Omental fat pad (tissue), 4 donors: ENCODE results near the gene MAPRE2. TPM values are rescaled to one million over a fixed set of nuclear protein-coding genes. Genes with fewer than 3 reads are reported as not detected.
"Not testable (repeated sequence)": the region's sequence is repeated elsewhere in the genome, so short reads cannot be mapped to it uniquely, and the experiment has no call there.

ENCODE experiments used
- ATAC-seq: fragments of 150-250 bp; one replicate; pipeline ENCODE4 v1.9.1; 2016; ENCODE audit warnings: mild to moderate bottlenecking, moderate library complexity; ENCODE audit not compliant: low FRiP score
- DNase-seq: peaks from one replicate; pipeline ENCODE4 v3.0.0-alpha.2; 2019; ENCODE audit warnings: low spot score
- total RNA-seq, 4 donors: library from RNA; depleted of rRNA; stranded (reverse); fragments of >200 nt; gene quantifications; one replicate each; pipeline ENCODE4 v1.1.0, GENCODE V29; 2016
- TF ChIP-seq, protein P1 (sequence below), 3 donors: fragments of 450-650 bp; IDR thresholded peaks; one replicate each; pipeline ENCODE4 v1.5.1; 2016 to 2017; ENCODE audit warnings: antibody characterized with exemption in 3 of 3, mild to moderate bottlenecking in 3 of 3, moderate library complexity in 2 of 3

The MAPRE2 gene
- total RNA-seq, 4 donors from 2014 or later: 19.7 to 35.6 (median 24.8) TPM

DNA sequence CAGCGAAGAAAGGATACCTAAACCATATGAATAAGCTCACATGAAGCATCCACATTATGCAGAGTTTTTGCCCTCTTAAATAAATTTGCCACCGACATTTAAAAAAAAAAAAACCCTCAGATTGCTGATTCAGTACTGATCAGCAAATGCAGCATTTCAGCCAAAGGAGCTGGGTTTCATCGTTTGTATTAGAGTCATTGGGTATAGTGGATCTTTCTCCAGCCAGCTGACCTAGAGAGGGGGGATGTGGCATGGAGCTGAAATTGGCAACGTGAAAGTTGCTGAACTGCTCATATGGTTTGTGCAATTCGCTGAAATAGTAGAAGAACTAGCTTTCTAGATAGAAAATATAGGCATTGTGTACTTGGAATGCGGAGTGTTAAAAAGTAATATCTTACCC, 126.1 kb downstream of the MAPRE2 start:
- DNase-seq (no peak), ATAC-seq (no peak)
- TF ChIP-seq, protein P1, sequence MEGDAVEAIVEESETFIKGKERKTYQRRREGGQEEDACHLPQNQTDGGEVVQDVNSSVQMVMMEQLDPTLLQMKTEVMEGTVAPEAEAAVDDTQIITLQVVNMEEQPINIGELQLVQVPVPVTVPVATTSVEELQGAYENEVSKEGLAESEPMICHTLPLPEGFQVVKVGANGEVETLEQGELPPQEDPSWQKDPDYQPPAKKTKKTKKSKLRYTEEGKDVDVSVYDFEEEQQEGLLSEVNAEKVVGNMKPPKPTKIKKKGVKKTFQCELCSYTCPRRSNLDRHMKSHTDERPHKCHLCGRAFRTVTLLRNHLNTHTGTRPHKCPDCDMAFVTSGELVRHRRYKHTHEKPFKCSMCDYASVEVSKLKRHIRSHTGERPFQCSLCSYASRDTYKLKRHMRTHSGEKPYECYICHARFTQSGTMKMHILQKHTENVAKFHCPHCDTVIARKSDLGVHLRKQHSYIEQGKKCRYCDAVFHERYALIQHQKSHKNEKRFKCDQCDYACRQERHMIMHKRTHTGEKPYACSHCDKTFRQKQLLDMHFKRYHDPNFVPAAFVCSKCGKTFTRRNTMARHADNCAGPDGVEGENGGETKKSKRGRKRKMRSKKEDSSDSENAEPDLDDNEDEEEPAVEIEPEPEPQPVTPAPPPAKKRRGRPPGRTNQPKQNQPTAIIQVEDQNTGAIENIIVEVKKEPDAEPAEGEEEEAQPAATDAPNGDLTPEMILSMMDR (IDR thresholded peaks at IDR 0.05): no peak

DNA sequence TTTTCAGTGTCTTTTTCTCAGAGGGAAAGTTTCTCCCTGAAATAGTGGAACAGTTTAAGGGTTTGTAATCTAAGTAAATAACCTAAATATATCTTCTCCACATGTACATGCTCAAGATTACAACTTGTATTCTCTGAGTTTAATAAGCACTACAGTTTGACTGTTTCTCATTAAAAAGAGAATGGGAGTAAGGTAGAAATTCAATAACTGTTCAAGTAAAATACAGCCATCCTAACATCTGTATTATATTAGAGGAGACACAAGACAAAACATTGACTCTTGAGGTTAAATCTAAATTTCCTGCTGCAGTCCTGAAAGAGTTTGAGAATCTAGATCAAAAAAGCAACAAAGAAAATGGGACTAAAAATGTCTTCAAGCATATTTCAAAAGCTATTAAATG, 126.6 kb downstream of the MAPRE2 start:
- TF ChIP-seq, protein P1 (IDR thresholded peaks at IDR 0.05): no peak
- DNase-seq: no peak
- no peak for ATAC-seq

DNA sequence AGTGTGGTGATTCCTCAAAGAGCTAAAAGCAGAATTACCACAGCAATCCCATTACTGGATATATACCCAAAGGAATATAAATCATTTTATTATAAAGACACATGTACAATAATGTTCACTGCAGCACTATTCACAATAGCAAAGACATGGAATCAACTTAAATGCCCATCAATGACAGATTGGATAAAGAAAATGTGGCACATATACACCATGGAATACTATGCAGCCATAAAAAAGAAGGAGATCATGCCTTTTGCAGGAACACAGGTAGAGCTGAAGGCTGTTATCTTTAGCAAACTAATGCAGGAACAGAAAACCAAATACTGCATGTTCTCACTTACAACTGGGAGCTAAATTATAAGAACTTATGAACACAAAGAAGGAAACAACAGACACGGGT, 129.1 kb downstream of the MAPRE2 start:
- DNase-seq: not testable (repeated sequence)

DNA sequence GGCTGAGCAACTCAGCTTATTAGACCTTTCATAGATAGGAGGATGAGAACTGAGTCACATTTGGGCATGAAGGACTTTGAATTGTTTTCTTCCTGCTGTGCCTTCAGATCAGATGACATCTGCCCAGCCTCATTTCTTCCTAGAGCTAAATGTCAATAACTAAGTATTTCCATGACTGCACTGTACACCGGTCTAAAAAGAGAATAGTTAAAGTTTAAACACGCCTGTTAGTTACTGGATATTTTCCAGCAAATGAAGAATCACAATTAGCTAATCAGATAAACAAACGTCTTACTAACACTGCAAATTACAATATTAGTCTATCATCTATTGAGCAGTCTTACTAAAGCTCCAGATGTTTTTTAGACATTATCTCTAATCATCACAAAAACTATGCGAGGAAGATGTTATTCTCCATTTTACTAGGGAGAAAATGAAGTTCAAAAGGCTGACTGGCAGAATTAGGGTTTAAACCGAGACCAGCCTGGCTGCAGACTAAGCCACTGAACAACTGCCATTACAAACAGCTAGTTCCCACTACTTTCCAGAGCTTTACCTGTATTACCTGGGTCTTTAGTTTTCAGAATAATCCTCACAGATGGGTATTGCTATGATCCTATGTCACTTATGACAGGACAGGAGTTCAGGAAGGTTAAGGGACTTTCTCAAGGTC, 130.2 kb downstream of the MAPRE2 start:
- no peak for ATAC-seq
- TF ChIP-seq, protein P1 (IDR thresholded peaks at IDR 0.05): no peak
- no peak for DNase-seq

More for the DNA sequence above, 129.1 kb downstream of the MAPRE2 start:
- ATAC-seq: not testable (repeated sequence)

DNA sequence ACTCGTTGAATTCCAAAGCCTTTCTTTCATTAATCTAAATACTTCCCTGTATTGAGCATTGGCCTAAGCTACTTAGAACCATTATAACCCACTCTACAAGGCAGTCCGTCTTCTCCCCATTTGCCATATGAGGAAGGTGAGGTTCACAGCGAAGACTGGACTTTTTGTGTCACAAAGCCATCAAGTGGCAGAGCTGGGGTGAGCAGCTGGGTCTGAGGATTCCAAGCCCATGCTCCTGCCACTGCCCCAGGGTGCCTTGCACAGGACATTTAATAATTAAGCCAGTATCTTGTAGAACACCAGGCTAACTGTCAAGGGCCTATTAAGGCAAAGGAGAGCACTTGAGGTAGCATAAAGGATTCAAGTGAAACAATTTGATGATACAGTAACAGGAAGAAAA, 130.8 kb downstream of the MAPRE2 start:
- TF ChIP-seq, protein P1 (IDR thresholded peaks at IDR 0.05): no peak
- ATAC-seq: no peak
- DNase-seq: no peak

DNA sequence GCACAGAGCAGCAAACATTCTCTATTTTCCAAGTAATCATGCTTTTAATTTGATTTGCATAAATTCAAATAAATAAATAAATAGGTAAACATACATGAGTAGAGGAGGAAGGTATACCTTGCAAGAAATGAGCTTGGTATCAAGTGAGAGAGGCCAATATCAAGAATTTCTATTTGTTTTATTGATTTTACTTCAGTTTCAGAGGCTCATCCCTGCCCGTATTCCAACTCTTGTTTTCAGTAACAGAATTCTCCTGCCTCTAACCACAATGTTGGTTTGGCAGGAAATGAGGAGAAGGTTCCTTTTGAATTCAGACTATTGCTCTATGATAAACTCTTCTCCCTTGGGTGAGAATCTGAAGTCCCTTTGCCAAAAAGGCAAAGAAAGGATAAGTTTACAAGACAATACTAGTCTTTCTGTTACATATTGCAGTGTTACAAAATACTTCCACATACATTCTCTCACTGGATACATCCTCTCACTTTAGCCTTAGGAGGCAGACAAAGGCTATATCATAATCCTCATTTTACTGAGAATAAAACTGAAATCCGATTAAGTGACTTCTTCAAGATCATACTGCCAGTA, 131.3 kb downstream of the MAPRE2 start:
- DNase-seq (no peak), ATAC-seq (no peak)
- TF ChIP-seq, protein P1 (IDR thresholded peaks at IDR 0.05): no peak

DNA sequence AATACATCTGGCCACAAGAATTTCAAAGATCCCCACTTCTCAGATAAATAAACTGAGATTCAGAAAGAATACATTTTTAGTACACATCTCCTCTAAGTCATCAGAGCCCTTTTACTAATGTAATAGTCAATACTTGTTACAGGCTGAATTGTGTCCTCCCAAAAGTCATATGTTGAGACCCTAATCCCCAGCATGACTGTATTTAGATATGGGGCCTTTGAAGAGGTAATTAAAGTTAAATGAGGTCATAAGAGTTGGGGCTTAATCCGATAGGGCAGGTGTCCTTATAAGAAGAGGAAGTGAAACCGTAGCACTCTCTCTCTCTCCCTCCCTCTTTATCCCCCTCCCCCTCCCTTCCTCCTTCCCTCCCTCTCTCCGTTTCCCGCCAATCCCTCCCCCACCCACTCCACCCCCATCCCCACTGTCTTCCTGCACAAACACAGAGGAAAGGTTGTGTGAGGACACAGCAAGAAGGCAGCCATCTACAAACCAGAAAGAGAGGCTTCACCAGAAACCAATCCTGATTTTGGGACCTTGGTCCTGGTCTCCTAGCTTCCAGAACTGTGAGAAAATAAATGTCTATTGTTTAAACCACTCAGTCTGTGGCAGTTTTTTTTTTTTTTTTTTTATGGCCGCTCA, 133.0 kb downstream of the MAPRE2 start:
- TF ChIP-seq, protein P1 (IDR thresholded peaks at IDR 0.05): no peak
- DNase-seq: no peak
- ATAC-seq: no peak
